Stomach (tissue), 4 donors: ENCODE data around the gene MAGI2.

Experiments
- CTCF ChIP-seq, 7 experiments: fragments of 450-650 bp in 4 of 7; fragments of 200-600 bp in 3 of 7; sonication (generic) in 3 of 7; IDR thresholded peaks; one replicate each; pipeline ENCODE4 v1.5.1; 2016 to 2019; ENCODE audit warnings: antibody characterized with exemption in 7 of 7, control low read depth in 2 of 7, mild to moderate bottlenecking in 1 of 7
- EP300 ChIP-seq: sonication (generic); formaldehyde crosslinking; IDR thresholded peaks from one replicate; pipeline ENCODE4 v1.6.1; 2017; ENCODE audit warnings: antibody characterized with exemption
- POLR2A ChIP-seq, 4 donors: fragments of 450-650 bp; IDR thresholded peaks; one replicate each; pipeline ENCODE4 v1.6.1; 2016; ENCODE audit warnings: antibody characterized with exemption in 4 of 4, control low read depth in 2 of 4, mild to moderate bottlenecking in 1 of 4, moderate library complexity in 1 of 4

DNA sequence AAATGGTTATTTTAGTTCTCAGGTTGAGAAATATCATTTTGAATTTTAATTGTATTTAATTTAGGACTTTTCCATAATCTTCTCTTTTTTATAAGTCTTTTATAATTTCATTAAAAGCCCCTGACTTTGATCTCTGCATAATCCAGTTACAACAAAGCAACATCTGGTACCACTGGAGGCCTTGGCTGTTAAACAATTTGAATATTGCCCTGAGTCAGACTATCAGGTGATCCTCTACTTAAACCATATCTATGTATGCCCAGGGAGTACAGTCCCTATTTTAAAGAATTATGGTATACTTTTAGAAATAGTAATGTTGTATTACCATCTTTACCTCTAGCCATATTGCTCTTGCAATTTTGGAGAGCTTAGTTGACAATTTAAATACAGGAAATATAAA is 119.1 kb downstream of the MAGI2 start:
- TF ChIP-seq CTCF (IDR thresholded peaks at IDR 0.05) (no peak), EP300 (no peak), POLR2A (IDR thresholded peaks at IDR 0.05) (no peak)
